ENCODE data around the gene GPATCH1. TPM values are rescaled to one million over a fixed set of nuclear protein-coding genes. Genes with fewer than 3 reads are reported as not detected.

Gene GPATCH1
- total and polyA plus RNA-seq, 2 of the 8 experiments (the other 6 are each of a cell fraction or from before 2014, with no cell fraction given) = 4.3 to 8.2 TPM

- TF ChIP-seq CEBPB (IDR thresholded peaks at IDR 0.05; ENCODE audit: low read depth, low read length) = no peak
- TF ChIP-seq CREB1 (IDR thresholded peaks at IDR 0.05) = no peak
These were observed 80.2 kb downstream of the GPATCH1 start (continued) for GRCh38 chr19:33161201-33161600.
